Calu3 (cell line): ENCODE results near the gene CHAF1A. TPM values are rescaled to one million over a fixed set of nuclear protein-coding genes. Genes with fewer than 3 reads are reported as not detected.
A peak's percentile ranks its signal among the peaks of the same experiment; 100 is the strongest.

Experiments used
- BruUV-seq: library from RNA; stranded (reverse); fragments of 400-500 nt; replicated peaks from 2 replicates; lab custom pipeline; 2021; lab: Mats Ljungman, UMichigan
- CTCF ChIA-PET: fragments of 300-600 bp; sonication (Branson Sonifier 250); formaldehyde crosslinking; loops from one replicate; lab custom pipeline; 2022; ENCODE audit warnings: antibody characterized with exemption; lab: Charles Lee
- DNase-seq: peaks from one replicate; pipeline ENCODE4 v3.0.0; 2022
- H3K27ac Mint-ChIP-seq: one replicate; pipeline ENCODE4 v1.8.0; 2022; ENCODE audit warnings: mixed read lengths; ENCODE audit not compliant: unreplicated experiment
- H3K27me3 Mint-ChIP-seq: one replicate; pipeline ENCODE4 v1.8.0; 2022; ENCODE audit warnings: mixed read lengths; ENCODE audit not compliant: unreplicated experiment
- H3K36me3 Mint-ChIP-seq: one replicate; pipeline ENCODE4 v1.8.0; 2022; ENCODE audit warnings: mild to moderate bottlenecking, moderate library complexity, mixed read lengths; ENCODE audit not compliant: insufficient read depth, unreplicated experiment
- H3K4me1 Mint-ChIP-seq: one replicate; pipeline ENCODE4 v1.8.0; 2022; ENCODE audit warnings: mild to moderate bottlenecking, low read depth, mixed read lengths; ENCODE audit not compliant: unreplicated experiment
- H3K4me3 Mint-ChIP-seq: one replicate; pipeline ENCODE4 v1.8.0; 2022; ENCODE audit warnings: mild to moderate bottlenecking, low read depth, moderate library complexity, mixed read lengths; ENCODE audit not compliant: unreplicated experiment
- H3K9me3 Mint-ChIP-seq: one replicate; pipeline ENCODE4 v1.8.0; 2022; ENCODE audit warnings: low read depth, mixed read lengths; ENCODE audit not compliant: unreplicated experiment
- intact Hi-C: fragments of 100-400 bp; cut with micrococcal nuclease; formaldehyde crosslinking; loops from one replicate; pipeline ENCODE4 v1.10.0; 2022; ENCODE audit not compliant: unreplicated experiment
- total RNA-seq: library from RNA; stranded (reverse); gene quantifications from 2 replicates; pipeline ENCODE4 v1.2.3, GENCODE V29; 2022
- TF ChIP-seq, protein P1 (sequence below): fragments of 200-600 bp; IDR thresholded peaks from one replicate; pipeline ENCODE4 v1.8.0; 2022; ENCODE audit warnings: antibody characterized with exemption; ENCODE audit not compliant: unreplicated experiment

The CHAF1A gene
- total RNA-seq, 1 experiment from 2014 or later: 43.3 TPM

DNA sequence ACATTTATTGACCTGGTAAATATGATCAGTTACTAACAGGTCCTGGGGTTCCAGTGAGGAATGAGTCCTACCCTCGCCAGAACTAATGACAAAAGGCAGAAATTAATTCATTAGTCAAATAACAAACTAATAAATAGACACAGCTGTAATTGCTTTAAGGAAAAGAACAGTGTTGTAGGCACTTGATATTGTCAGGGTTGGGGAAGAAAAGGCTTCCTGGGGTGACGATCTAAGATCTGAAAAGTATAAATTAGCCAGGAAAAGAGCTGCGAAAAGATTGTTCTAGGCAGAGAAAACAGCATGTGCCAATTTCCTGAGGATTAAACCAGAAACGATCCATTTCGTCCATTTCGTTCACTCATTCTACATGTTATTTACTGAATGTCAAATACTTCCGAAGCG lies 670 bp upstream of the CHAF1A start:
- Mint-ChIP-seq H3K36me3 (peaks cover 28% of the 10 kb centered on the region), H3K4me1 (no peaks in the 10 kb centered on the region), H3K9me3 (no peaks in the 10 kb centered on the region), H3K4me3 (peak overlapping the region; percentile 76), H3K27ac (peak overlapping the region; percentile 97), H3K27me3 (no peaks in the 10 kb centered on the region)
- DNase-seq: no peak
- TF ChIP-seq, protein P1, sequence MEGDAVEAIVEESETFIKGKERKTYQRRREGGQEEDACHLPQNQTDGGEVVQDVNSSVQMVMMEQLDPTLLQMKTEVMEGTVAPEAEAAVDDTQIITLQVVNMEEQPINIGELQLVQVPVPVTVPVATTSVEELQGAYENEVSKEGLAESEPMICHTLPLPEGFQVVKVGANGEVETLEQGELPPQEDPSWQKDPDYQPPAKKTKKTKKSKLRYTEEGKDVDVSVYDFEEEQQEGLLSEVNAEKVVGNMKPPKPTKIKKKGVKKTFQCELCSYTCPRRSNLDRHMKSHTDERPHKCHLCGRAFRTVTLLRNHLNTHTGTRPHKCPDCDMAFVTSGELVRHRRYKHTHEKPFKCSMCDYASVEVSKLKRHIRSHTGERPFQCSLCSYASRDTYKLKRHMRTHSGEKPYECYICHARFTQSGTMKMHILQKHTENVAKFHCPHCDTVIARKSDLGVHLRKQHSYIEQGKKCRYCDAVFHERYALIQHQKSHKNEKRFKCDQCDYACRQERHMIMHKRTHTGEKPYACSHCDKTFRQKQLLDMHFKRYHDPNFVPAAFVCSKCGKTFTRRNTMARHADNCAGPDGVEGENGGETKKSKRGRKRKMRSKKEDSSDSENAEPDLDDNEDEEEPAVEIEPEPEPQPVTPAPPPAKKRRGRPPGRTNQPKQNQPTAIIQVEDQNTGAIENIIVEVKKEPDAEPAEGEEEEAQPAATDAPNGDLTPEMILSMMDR: no peak
- intact Hi-C loops: no loop called here
- no TSS peak for BruUV-seq
- CTCF ChIA-PET: interaction anchor here (0.9 to 1.5 kb wide), 4 partner anchors 26 to 135 kb away, joined by 3 to 9 read pairs (median 5); no protein-coding TSS in a partner anchor

- BruUV-seq: no TSS peak
- Mint-ChIP-seq H3K4me1 (no peaks in the 10 kb centered on the region), H3K27ac (no peak overlapping the region), H3K4me3 (peak overlapping the region; percentile 76), H3K36me3 (peaks cover 28% of the 10 kb centered on the region), H3K27me3 (no peaks in the 10 kb centered on the region), H3K9me3 (no peaks in the 10 kb centered on the region)
- TF ChIP-seq, protein P1: no peak
- intact Hi-C loops: no loop called here
- no peak for DNase-seq
- CTCF ChIA-PET: no interaction called here
These were observed 743 bp downstream of the CHAF1A start for GRCh38 chr19:4403005-4403761.

DNA sequence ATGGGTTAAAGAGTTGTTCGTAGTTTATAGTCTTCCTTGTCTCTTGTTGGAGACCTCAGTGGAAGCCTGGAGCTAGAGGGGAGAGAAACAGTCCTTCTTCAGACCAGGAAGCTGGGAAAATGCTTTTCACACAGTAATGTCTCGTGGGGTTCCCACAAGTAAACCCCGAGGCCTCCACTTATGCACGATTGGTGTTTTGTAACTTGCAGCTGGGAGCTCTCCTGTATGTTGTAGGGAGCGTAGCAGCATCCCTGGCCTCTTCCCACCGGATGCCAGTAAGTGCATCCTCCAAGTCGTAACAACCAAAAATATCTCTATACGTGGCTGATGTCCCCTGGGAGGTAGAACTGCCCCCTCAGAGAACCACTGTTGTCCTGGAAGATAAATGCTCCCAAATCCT lies 3.5 kb downstream of the CHAF1A start:
- CTCF ChIA-PET: no interaction called here
- peaks cover 16% of the 10 kb centered on the region for H3K36me3 Mint-ChIP-seq
- H3K27ac Mint-ChIP-seq: no peak overlapping the region
- no peaks in the 10 kb centered on the region for H3K4me1 Mint-ChIP-seq
- no peaks in the 10 kb centered on the region for H3K27me3 Mint-ChIP-seq
- intact Hi-C loops: no loop called here
- no peak overlapping the region for H3K4me3 Mint-ChIP-seq
- TF ChIP-seq, protein P1: no peak
- H3K9me3 Mint-ChIP-seq: no peaks in the 10 kb centered on the region
- no peak for DNase-seq
- no TSS peak for BruUV-seq

- no peaks in the 10 kb centered on the region for H3K27me3 Mint-ChIP-seq
- BruUV-seq: no TSS peak
- H3K27ac Mint-ChIP-seq: no peak overlapping the region
- H3K36me3 Mint-ChIP-seq: peaks cover 16% of the 10 kb centered on the region
- intact Hi-C loops: no loop called here
- H3K4me3 Mint-ChIP-seq: no peak overlapping the region
- no peaks in the 10 kb centered on the region for H3K9me3 Mint-ChIP-seq
- TF ChIP-seq, protein P1: no peak
- no peak for DNase-seq
- no peaks in the 10 kb centered on the region for H3K4me1 Mint-ChIP-seq
- CTCF ChIA-PET: no interaction called here
These were observed 4.2 kb downstream of the CHAF1A start for GRCh38 chr19:4406626-4407025.
